Stimulated activated CD4-positive, alpha-beta T cell treated with anti-CD3 and anti-CD28 coated beads, Interleukin-4, amount 100 ng/mL, for 1 hour (primary cell): ENCODE data around the gene SEPTIN10.
A peak's percentile ranks its signal among the peaks of the same experiment; 100 is the strongest.
"Not testable (repeated sequence)": the region's sequence is repeated elsewhere in the genome, so short reads cannot be mapped to it uniquely, and the experiment has no call there.

Experiments
- DNase-seq: peaks from one replicate; pipeline ENCODE4 v3.0.0-alpha.2; 2020

Gene SEPTIN10

GRCh38 chr2:109613922-109614714 lies at the start of gene SEPTIN10, which contains the start of gene SOWAHC:
Gene SEPTIN10, minus strand, starts transcription at chr2:109613966. Its CDS starts 139 bp downstream, at chr2:109613827.
Gene SOWAHC, plus strand, starts transcription at chr2:109614364. Its CDS starts 126 bp downstream, at chr2:109614490.
- peak; percentile 77 for DNase-seq

- no peak for DNase-seq
Observed at GRCh38 chr2:109662889-109663288, 49.1 kb upstream of the SEPTIN10 start.

GRCh38 chr2:109660046-109660860 lies 46.5 kb upstream of the SEPTIN10 start:
- DNase-seq: no peak

- no peak for DNase-seq
Observed at GRCh38 chr2:109659396-109660045, 45.8 kb upstream of the SEPTIN10 start.

GRCh38 chr2:109655287-109655686 lies 41.5 kb upstream of the SEPTIN10 start:
- no peak for DNase-seq

GRCh38 chr2:109654326-109655050 lies 40.7 kb upstream of the SEPTIN10 start:
- no peak for DNase-seq

GRCh38 chr2:109649736-109650695 lies 36.2 kb upstream of the SEPTIN10 start:
- DNase-seq: no peak

- no peak for DNase-seq
Observed at GRCh38 chr2:109648041-109648527, 34.3 kb upstream of the SEPTIN10 start.

GRCh38 chr2:109647636-109648035 lies 33.9 kb upstream of the SEPTIN10 start:
- no peak for DNase-seq

GRCh38 chr2:109646961-109647360 lies 33.2 kb upstream of the SEPTIN10 start:
- DNase-seq: no peak

- DNase-seq: no peak
Observed at GRCh38 chr2:109645412-109646184, 31.8 kb upstream of the SEPTIN10 start.

- DNase-seq: no peak
Observed at GRCh38 chr2:109644571-109645275, 31.0 kb upstream of the SEPTIN10 start.

- not testable (repeated sequence) for DNase-seq
Observed at GRCh38 chr2:109640000-109640399, 26.2 kb upstream of the SEPTIN10 start.

GRCh38 chr2:109638795-109639194 lies 25.0 kb upstream of the SEPTIN10 start:
- DNase-seq: no peak

- no peak for DNase-seq
Observed at GRCh38 chr2:109637749-109638570, 24.2 kb upstream of the SEPTIN10 start.

GRCh38 chr2:109636317-109636716 lies 22.6 kb upstream of the SEPTIN10 start:
- DNase-seq: no peak

GRCh38 chr2:109635426-109636304 lies 21.9 kb upstream of the SEPTIN10 start:
- no peak for DNase-seq
